ENCODE measurements around the gene KCNQ1OT1. TPM values are rescaled to one million over a fixed set of nuclear protein-coding genes. Genes with fewer than 3 reads are reported as not detected.

The KCNQ1OT1 gene
- polyA plus RNA-seq, 1 of the 3 experiments (the other 2 are of a cell fraction): 0.03 TPM

- TF ChIP-seq IRF3 (IDR thresholded peaks at IDR 0.05; ENCODE audit: low read depth, low read length): no peak
Observed at GRCh38 chr11:2747248-2748027, 47.6 kb upstream of the KCNQ1OT1 start (continued).

- CTCF ChIA-PET: interaction anchor here (0.5 to 1.6 kb wide), 3 partner anchors 13 to 32 kb away, joined by 3 to 4 read pairs (median 3); no protein-coding TSS in a partner anchor
- WGBS (ENCODE audit: low lambda C conversion rate): 62% methylated on average over 21 of the region's 24 CpGs
- H3K27me3 ChIP-seq (ENCODE audit: insufficient read depth): no peaks in the 10 kb centered on the region
Observed at GRCh38 chr11:2746401-2747247, 46.8 kb upstream of the KCNQ1OT1 start.

GRCh38 chr11:2745511-2745910 lies 45.7 kb upstream of the KCNQ1OT1 start:
- Histone ChIP-seq H3K79me2 (ENCODE audit: insufficient read depth) (no peaks in the 10 kb centered on the region), H3K9me2 (no peaks in the 10 kb centered on the region), H3K27ac (ENCODE audit: low read depth in 2 of 2, low read length in 1 of 2) (no peak overlapping the region), H3K27me3 (ENCODE audit: insufficient read depth) (no peaks in the 10 kb centered on the region), H3K4me1 (ENCODE audit: control insufficient read depth in 1 of 2, insufficient read depth in 2 of 2, low read depth in 1 of 2, low read length in 1 of 2) (peaks cover 3 to 39% of the 10 kb centered on the region in 2 experiments; a peak in 2 of 4 replicates), H3K4me3 (ENCODE audit: low read depth in 2 of 2, low read length in 1 of 2) (no peak overlapping the region), H3K4me2 (no peak overlapping the region), H4K20me1 (ENCODE audit: insufficient read depth) (no peaks in the 10 kb centered on the region), H3K9me3 (no peaks in the 10 kb centered on the region), H2AFZ (ENCODE audit: low read depth) (no peak overlapping the region), H3K36me3 (replicated peaks in 1 of 2; ENCODE audit: control insufficient read depth in 1 of 2, insufficient read depth in 2 of 2, low read length in 1 of 2) (no peaks in the 10 kb centered on the region), H3K9ac (no peak overlapping the region), H3F3A (replicated peaks; ENCODE audit: insufficient read depth) (no peaks in the 10 kb centered on the region)
- no peak for DNase-seq
- POLR2A ChIA-PET: no interaction called here
- TF ChIP-seq RXRA (IDR thresholded peaks at IDR 0.05; ENCODE audit: borderline replicate concordance, low read depth): no peak
- no peak for TF ChIP-seq GABPA (IDR thresholded peaks at IDR 0.05; ENCODE audit: low read depth)
- TF ChIP-seq IRF3 (IDR thresholded peaks at IDR 0.05; ENCODE audit: low read depth, low read length): no peak
- TF ChIP-seq FOXJ3 (CRISPR knock-in tag; IDR thresholded peaks at IDR 0.05): no peak
- TF ChIP-seq MXI1 (IDR thresholded peaks at IDR 0.05; ENCODE audit: low read depth, low read length): no peak
- no peak for TF ChIP-seq USF2 (IDR thresholded peaks at IDR 0.05; ENCODE audit: borderline replicate concordance, low read depth, low read length)
- CTCF ChIA-PET: interaction anchor here (0.6 to 1.2 kb wide), 4 partner anchors 30 to 147 kb away, joined by 3 to 4 read pairs (median 4); no protein-coding TSS in a partner anchor
- WGBS (ENCODE audit: low lambda C conversion rate): 79% methylated on average over 10 of the region's 14 CpGs

More at GRCh38 chr11:2746401-2747247, 46.8 kb upstream of the KCNQ1OT1 start:
- H3K4me3 ChIP-seq (ENCODE audit: low read depth in 2 of 2, low read length in 1 of 2): no peak overlapping the region
- H3K4me1 ChIP-seq (ENCODE audit: control insufficient read depth in 1 of 2, insufficient read depth in 2 of 2, low read depth in 1 of 2, low read length in 1 of 2): peaks cover 3 to 48% of the 10 kb centered on the region in 2 experiments; a peak in 2 of 4 replicates
- H3F3A ChIP-seq (replicated peaks; ENCODE audit: insufficient read depth): no peaks in the 10 kb centered on the region
- H3K27ac ChIP-seq (ENCODE audit: low read depth in 2 of 2, low read length in 1 of 2): peak overlapping the region in 1 of 2 experiments; percentile 45; a peak in 2 of 4 replicates
- H3K79me2 ChIP-seq (ENCODE audit: insufficient read depth): no peaks in the 10 kb centered on the region
- POLR2A ChIA-PET: no interaction called here
- H3K4me2 ChIP-seq: no peak overlapping the region
- H2AFZ ChIP-seq (ENCODE audit: low read depth): no peak overlapping the region
- TF ChIP-seq RCOR1 (IDR thresholded peaks at IDR 0.05; ENCODE audit: low read length) (peak; percentile 41; the same call in 1 of the 2 replicates), MXI1 (IDR thresholded peaks at IDR 0.05; ENCODE audit: low read depth, low read length) (peak; percentile 27; the same call in 1 of the 2 replicates), FOXJ3 (CRISPR knock-in tag; IDR thresholded peaks at IDR 0.05) (peak; percentile 59), CHD2 (IDR thresholded peaks at IDR 0.05; ENCODE audit: low read length, partially characterized antibody) (peak; percentile 11), EP300 (IDR thresholded peaks at IDR 0.05; ENCODE audit: borderline replicate concordance in 1 of 2, low read depth in 1 of 2, low read length in 1 of 2) (peak in 1 of 2 experiments; percentile 63; a peak in 1 of 4 replicates), EZH2phosphoT487 (IDR thresholded peaks at IDR 0.05; ENCODE audit: borderline replicate concordance, low read depth) (no peak), POLR2AphosphoS5 (IDR thresholded peaks at IDR 0.05; ENCODE audit: low read depth, low read length) (no peak)
- H3K9me2 ChIP-seq: no peaks in the 10 kb centered on the region
- DNase-seq: peak; percentile 87
- no peaks in the 10 kb centered on the region for H3K36me3 ChIP-seq (replicated peaks in 1 of 2; ENCODE audit: control insufficient read depth in 1 of 2, insufficient read depth in 2 of 2, low read length in 1 of 2)
- H4K20me1 ChIP-seq (ENCODE audit: insufficient read depth): no peaks in the 10 kb centered on the region
- H3K9me3 ChIP-seq: no peaks in the 10 kb centered on the region
- H3K9ac ChIP-seq: no peak overlapping the region

Measured in SK-N-SH (cell line).